ENCODE results near the gene SH2D2A.

SH2D2A gene

DNA sequence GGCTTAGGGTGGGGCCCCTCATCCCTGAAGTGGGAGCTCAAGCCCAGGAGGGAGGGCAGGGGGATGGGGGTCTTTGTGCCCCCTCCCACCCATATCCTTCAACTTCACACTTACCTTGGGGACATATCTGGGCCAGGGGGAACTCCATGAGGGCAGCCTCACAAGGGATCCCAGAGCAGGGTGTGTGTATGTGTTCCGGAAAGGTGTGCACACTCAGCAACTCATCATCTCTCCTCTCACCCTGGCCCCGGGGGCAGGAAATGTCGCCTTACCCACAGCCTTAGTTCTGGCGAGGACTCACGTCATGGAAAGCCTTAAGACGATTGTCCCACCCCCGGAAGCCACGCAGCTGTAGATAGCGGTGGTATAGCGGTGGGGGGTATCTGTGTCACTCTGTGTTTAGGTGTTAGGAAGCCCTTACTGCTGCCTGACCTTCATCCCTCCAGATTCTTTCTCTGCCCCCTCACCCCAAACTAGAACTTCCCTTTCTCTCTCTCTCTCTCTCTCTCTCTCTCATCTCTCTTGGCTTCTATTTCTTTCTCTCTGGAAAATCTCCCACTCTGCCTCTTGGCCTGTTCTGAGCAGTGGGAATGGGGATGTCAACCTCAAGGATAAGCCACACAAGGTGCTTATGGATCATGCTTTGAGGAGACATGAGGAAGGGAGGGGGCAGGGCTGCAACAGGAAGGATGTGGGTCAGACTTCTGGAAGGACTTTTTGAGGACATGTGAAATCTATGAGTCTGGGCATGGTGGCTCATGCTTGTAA, at the start of gene SH2D2A:
SH2D2A (minus strand) TSS at position 288 of the 768 bp plus-strand sequence; CDS start at position 148, 140 bp downstream.
- peak; percentile 96 for DNase-seq

GRCh38 chr1:156865865-156866248, 49.2 kb upstream of the SH2D2A start:
- DNase-seq = no peak

- no peak for DNase-seq
These were observed 48.6 kb upstream of the SH2D2A start for GRCh38 chr1:156865258-156865657.

- no peak for DNase-seq
These were observed 48.1 kb upstream of the SH2D2A start for GRCh38 chr1:156864796-156865195.

DNA sequence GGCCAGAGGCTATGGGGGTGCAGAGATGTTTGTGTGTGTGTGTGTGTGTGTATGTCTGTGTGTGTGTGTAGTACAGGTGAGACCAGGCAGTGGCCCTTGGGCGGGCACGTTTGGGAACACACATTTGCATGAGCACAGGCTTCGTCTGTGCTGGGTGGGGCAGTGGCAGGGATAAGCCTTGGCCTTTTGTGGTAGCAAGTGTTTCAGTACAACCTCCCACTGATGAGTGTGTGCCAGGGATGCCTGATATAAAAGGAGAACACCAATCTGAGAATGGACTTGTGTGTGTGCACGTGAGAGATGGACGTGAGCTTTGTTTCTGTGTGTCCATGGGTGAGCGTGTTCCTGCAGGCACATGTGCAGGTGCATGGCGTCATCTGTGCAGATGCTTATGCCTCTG, 47.0 kb upstream of the SH2D2A start:
- DNase-seq = no peak

DNA sequence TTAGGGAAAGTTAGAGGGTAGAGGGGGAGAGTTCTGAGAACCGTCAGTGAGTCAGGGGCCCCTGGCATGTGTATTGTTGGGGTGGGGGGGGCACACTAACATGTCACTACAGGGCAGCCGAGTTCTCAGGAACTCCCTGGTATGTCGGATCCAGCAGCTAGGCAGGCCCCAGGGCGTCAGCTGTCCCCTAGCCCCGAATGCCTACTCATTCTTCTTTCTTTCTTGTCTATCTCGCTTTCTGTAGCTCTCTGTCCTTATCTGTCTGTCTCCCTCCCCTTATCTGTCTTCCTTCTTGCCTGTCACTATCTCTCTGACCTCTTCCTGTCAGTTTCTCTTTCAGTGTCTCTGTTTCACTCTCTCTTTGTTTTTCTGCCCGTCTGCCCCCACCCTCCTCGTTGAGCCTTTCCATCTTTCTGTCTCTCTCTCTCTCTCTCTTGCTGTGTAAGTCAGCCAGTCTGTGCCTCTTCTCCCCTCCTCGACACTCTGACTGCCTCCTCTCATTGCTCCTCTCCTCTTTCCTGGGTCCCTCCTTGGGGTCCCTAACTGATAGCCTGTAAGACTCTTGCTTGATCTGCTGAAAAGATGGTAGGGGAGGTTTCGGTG, 46.5 kb upstream of the SH2D2A start:
- DNase-seq = peak; percentile 50

DNA sequence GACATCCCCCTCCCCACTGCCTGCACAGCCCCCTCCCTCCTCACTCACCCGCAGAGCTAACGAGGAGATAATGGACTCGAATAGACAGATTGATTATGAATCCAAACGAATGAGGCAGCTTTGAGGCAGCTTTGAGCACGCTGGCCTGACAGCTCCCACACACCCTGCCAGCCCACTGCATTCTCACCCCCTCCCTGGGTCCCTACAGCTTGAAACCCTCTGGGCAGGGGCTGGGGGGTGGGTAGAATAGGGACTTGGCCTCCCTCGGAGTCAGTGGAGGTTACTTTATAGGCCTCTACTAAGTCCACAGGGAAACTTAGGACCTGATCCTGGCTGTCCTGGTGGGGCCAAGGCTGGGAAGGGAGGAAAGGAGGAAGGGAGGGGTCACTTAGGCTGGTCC, 45.9 kb upstream of the SH2D2A start:
- no peak for DNase-seq

DNA sequence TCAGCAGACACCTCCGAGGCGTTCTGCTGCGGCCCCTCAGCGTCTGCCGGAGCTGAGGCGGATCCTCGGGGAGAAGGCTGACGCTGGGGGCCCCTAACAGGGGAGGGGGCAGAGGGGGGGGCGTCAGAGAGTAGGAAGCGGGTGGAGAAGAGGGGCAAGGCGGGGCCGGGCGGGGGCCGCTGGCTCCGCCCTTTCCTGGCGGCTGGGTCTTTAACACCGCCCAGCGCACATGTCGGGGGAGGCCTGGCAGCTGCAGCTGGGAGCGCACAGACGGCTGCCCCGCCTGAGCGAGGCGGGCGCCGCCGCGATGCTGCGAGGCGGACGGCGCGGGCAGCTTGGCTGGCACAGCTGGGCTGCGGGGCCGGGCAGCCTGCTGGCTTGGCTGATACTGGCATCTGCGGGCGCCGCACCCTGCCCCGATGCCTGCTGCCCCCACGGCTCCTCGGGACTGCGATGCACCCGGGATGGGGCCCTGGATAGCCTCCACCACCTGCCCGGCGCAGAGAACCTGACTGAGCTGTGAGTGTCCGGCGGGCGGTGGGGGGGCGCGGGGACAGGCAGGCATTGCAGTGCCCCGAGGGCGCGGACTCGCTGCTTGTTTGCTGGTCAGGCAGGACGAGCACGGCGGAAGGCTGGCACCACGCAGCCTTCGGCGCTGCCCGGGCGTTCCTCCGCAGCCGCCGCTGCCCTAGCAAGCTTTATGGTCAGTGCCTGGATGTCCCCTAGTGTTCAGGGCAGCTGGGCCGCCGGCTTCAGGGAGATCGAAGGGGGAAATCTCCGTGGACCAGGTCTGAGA, 44.2 kb upstream of the SH2D2A start, which contains the start of gene NTRK1:
NTRK1 (plus strand) TSS at position 238 of the 796 bp plus-strand sequence; CDS start at position 308, 70 bp downstream.
- DNase-seq = peak; percentile 44

DNA sequence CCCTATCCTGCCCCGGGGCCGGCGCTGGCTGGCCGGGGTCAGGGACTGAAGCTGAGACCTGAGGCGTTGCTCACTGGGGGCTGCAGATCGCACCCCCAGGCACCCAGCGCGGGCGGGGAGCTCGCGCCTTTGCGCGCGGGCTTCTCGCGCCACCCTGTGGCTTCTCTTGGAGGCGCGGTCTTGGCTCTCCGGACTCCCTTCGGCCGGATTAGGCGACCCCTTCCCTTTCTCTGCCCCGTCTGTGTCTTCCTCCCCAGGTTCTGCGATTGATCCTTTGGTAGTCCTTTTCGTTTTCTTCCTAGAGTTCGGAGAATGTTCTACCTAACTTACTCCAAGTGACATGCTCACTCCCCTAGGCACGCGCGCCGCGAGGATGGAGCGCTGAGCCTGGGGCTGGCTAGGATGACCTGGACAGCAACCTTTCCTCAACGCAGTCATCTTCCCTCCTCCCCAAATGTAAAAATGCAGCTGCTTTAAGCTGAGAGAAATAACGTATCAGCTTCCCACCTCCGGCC, 43.5 kb upstream of the SH2D2A start:
- peak; percentile 56 for DNase-seq

GRCh38 chr1:156859523-156860112, 43.0 kb upstream of the SH2D2A start:
- no peak for DNase-seq

- DNase-seq = no peak
These were observed 42.4 kb upstream of the SH2D2A start, which contains the start of gene INSRR for GRCh38 chr1:156858959-156859522. INSRR (minus strand) TSS chr1:156859117; CDS start chr1:156858621, 496 bp downstream.

- DNase-seq = no peak
These were observed 41.9 kb upstream of the SH2D2A start for GRCh38 chr1:156858555-156858956.

- DNase-seq = no peak
These were observed 40.9 kb upstream of the SH2D2A start for GRCh38 chr1:156857532-156857931.

DNA sequence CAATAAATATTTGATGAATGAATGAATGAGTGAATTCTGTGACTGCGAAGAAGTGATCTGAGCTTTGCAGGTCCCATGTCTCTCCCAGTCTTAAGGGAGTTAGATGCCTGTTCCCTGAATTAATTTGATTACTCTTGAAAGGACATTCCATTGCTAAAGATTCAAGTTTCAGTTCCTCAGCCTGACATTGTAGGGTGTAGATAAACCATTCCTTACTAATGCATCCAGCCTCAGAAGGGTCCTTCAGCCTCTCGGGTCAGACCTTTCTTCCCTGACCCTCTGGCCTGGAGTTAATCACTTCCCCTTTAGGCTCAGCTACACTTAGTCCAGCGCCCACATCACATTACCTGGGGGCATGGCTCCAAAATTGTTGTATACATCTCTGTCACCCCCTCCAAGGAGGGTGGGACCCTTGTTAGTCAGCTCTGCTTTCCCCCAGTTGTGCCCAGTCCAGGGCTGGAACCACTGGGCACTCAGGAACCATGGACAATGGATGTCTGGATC, 39.7 kb upstream of the SH2D2A start:
- no peak for DNase-seq

GRCh38 chr1:156854634-156855033, 38.0 kb upstream of the SH2D2A start:
- DNase-seq = no peak

DNA sequence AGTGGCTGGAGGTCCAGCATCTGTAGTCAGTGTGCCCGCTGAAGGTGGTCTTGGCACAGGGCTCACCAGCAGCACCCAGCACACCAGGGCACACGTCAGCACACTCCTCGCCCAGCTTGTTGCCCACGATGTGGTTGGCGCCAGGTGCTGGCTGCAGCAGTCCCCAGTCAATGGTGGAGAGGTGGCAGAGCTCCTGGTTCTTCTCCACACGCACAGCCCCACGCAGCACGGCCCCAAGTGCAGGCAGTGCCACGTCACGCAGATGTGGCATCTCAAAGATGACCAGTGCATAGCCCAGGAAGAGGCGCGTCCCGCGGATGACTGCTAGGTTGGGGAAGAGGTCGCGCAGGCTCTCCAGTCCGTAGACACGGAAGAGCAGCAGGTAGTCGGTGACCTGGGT, 37.1 kb upstream of the SH2D2A start:
- no peak for DNase-seq

- DNase-seq = no peak
These were observed 35.8 kb upstream of the SH2D2A start for GRCh38 chr1:156852418-156852874.

- no peak for DNase-seq
These were observed 35.2 kb upstream of the SH2D2A start for GRCh38 chr1:156851779-156852417.

DNA sequence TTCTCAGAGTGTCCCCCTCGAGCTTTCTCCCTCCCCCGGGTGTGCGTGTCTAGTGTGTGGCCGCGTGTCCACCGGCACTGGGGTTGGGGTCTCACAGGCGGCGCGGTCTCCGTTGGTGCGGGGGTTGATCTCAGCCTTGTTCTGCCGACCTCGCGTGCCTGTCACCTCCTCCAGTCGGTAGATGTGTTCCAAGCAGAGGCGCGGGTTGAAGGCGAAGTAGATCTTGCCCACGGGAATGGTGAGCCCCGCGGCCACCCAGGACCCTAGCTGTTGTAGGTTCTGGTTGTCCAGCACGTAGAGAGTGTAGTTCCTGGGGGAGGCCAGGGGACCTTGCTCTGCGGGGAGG, 32.5 kb upstream of the SH2D2A start:
- DNase-seq = no peak

DNA sequence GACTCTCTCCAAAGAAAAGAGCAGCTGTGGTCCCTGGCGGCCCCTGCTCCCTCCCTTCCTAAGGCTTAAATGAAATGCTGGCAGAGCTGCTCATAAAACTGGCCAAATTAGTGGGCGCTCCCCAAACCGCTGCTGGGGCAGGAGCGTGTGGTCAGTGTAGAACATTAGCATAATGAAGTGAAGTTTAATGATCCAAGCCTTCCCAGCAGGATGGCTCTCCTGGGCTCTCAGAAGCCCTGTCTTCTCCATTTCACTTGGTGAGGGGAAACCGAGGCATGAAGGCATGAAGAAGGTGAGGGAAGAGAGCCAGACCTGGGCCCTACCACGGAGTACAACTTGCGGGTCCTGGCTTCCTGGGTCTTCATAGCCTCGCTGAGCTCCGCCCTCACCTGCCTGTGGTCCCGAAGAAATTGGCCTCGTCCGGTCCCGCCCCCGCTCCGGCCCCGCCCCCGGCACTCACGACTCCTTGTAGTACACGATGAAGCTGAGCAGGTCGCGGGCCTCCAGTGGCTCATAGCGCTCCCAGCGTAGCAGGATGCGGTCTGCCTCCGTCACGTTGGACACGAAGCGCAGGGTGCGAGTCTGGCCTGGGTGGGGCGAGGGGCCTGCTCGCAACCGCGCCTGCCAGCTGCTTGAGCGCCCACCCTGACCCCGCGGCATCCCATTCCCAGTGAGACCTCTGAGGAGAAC, 32.0 kb upstream of the SH2D2A start:
- peak; percentile 62 for DNase-seq
